Tibial nerve (tissue), 4 donors: Measurements from ENCODE around the gene RIN2.

ENCODE experiments used
- CTCF ChIP-seq, 5 experiments: fragments of 200-600 bp in 3 of 5; fragments of 450-650 bp in 2 of 5; sonication (generic) in 3 of 5; IDR thresholded peaks; one replicate each; pipeline ENCODE4 v1.5.1; 2016 to 2019; ENCODE audit warnings: antibody characterized with exemption in 5 of 5, mild to moderate bottlenecking in 3 of 5, moderate library complexity in 2 of 5
- EP300 ChIP-seq, 2 donors: sonication (generic); formaldehyde crosslinking; IDR thresholded peaks; one replicate each; pipeline ENCODE4 v1.6.1; 2017; ENCODE audit warnings: antibody characterized with exemption in 2 of 2, mild to moderate bottlenecking in 1 of 2

DNA sequence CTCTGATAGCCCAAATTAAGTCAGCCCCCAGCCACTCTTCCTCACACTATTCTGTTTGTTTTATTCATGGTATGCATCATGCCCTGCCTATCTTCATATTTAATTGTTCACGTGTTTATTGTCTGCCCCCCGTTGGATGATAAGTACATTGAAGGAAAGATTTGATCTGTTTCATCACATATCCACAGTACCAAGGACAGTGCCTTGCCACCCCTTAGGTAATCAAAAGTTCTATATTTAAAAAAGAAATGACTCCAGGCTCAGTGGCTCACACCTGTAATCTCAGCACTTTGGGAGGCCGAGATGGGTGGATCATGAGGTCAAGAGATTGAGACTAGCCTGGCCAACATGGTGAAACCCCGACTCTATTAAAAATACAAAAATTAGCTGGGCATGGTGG lies 10.2 kb upstream of the RIN2 start:
- no peak for TF ChIP-seq CTCF (IDR thresholded peaks at IDR 0.05)
- TF ChIP-seq EP300 (IDR thresholded peaks at IDR 0.05) = no peak
